PFSK-1 (cell line): ENCODE results near the gene LAMTOR4.

Experiments used
- FOXP2 ChIP-seq: optimal IDR thresholded peaks from 2 replicates; pipeline ENCODE3; 2011; ENCODE audit warnings: borderline replicate concordance, control low read depth, inconsistent platforms; ENCODE audit not compliant: insufficient read depth; ENCODE audit errors: extremely low read length, extremely low read depth
- POLR2AphosphoS5 ChIP-seq: IDR thresholded peaks from 2 replicates; pipeline ENCODE4 v1.6.1; 2012; ENCODE audit warnings: low read depth, mild to moderate bottlenecking, control low read depth, low read length, moderate library complexity
- REST ChIP-seq, 2 experiments: IDR thresholded peaks; 2 replicates each; pipeline versions ENCODE4 v1.6.1 to v1.8.0; 2011 to 2012; ENCODE audit warnings: low read depth in 2 of 2, low read length in 2 of 2, control low read depth in 1 of 2, inconsistent platforms in 1 of 2, mild to moderate bottlenecking in 1 of 2, moderate library complexity in 1 of 2; ENCODE audit not compliant: insufficient read depth in 1 of 2
- SIN3A ChIP-seq: IDR thresholded peaks from 2 replicates; pipeline ENCODE4 v1.6.1; 2012; ENCODE audit warnings: mild to moderate bottlenecking, low read length, moderate library complexity, borderline replicate concordance; ENCODE audit not compliant: insufficient read depth
- TAF1 ChIP-seq: IDR thresholded peaks from 2 replicates; pipeline ENCODE4 v1.6.1; 2012; ENCODE audit warnings: low read length, control low read depth, borderline replicate concordance; ENCODE audit not compliant: insufficient read depth

The LAMTOR4 gene

DNA sequence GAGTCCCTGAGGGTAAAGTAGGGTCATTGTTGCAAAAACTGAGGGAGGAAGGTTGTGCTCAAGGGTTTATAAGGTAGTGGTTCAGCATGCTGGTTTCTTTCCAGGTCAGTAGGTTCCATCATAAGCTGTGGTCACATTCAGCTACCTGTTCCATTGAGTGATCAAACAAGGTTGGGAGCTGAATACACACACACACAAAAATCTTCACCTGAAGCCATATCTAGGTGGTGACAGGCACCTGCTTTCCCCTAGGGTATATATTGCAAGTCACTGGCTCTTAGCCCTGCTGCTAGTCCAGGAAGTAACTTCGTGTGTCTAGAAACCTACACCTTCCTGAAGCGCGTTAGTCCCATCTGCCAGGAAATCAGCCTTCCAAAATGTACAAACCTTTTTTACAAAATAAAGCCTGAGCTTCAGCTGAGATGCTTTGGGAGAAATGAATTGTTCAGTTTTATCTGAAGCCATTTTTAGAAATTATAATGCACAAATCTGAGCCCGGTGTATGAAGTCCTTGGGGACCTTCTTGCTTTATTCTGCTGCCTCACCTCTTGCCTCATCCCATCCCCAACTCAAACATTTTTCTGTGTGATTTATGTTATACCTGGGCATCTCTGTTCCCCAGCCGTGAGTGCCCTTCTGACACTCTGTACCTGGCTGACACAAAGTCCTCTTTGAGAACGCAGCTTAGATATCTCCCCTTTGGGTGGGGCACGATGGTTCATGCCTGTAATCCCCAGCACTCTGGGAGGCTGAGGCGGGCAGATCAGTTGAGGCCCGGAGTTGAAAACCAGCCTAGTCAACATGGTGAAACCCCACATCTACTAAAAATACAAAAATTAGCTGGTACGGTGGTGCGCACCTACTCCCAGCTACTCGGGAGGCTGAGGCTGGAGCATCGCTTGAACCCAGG lies 10.6 kb upstream of the LAMTOR4 start:
- TF ChIP-seq REST (IDR thresholded peaks at IDR 0.05; ENCODE audit: insufficient read depth in 1 of 2, low read depth in 2 of 2, low read length in 2 of 2) (no peak), SIN3A (no peak), TAF1 (no peak)

- TF ChIP-seq POLR2AphosphoS5 (no peak), TAF1 (no peak), FOXP2 (no peak), REST (IDR thresholded peaks at IDR 0.05; ENCODE audit: insufficient read depth in 1 of 2, low read depth in 2 of 2, low read length in 2 of 2) (no peak), SIN3A (no peak)
Observed at GRCh38 chr7:100141555-100141949, 7.2 kb upstream of the LAMTOR4 start.

- no peak for TF ChIP-seq SIN3A
- TF ChIP-seq TAF1 = no peak
- no peak for TF ChIP-seq FOXP2
- no peak for TF ChIP-seq REST (IDR thresholded peaks at IDR 0.05; ENCODE audit: insufficient read depth in 1 of 2, low read depth in 2 of 2, low read length in 2 of 2)
- TF ChIP-seq POLR2AphosphoS5 = no peak
Observed at GRCh38 chr7:100142461-100142860, 6.3 kb upstream of the LAMTOR4 start.

DNA sequence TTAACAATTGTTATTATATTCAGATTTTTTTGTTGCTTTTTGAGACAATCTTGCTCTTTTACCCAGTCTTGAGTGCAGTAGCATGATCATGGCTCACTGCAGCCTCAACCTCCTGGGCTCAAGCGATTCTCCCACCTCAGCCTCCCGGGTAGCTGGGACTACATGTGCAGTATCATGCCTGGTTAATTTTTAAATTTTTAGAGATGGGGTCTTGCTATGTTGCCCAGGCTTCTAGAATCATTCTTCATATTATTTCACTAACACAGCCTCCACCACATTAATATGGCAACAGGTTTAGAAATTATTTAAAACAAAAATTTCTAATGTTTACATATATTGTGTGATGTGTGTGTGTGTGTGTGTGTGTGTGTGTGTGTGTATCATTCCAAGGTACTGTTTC lies 1.4 kb upstream of the LAMTOR4 start:
- TF ChIP-seq SIN3A (no peak), REST (IDR thresholded peaks at IDR 0.05; ENCODE audit: insufficient read depth in 1 of 2, low read depth in 2 of 2, low read length in 2 of 2) (no peak), POLR2AphosphoS5 (no peak), FOXP2 (no peak), TAF1 (no peak)
